ENCODE data around the gene KIF14.
A peak's percentile ranks its signal among the peaks of the same experiment; 100 is the strongest.

The KIF14 gene, protein sequence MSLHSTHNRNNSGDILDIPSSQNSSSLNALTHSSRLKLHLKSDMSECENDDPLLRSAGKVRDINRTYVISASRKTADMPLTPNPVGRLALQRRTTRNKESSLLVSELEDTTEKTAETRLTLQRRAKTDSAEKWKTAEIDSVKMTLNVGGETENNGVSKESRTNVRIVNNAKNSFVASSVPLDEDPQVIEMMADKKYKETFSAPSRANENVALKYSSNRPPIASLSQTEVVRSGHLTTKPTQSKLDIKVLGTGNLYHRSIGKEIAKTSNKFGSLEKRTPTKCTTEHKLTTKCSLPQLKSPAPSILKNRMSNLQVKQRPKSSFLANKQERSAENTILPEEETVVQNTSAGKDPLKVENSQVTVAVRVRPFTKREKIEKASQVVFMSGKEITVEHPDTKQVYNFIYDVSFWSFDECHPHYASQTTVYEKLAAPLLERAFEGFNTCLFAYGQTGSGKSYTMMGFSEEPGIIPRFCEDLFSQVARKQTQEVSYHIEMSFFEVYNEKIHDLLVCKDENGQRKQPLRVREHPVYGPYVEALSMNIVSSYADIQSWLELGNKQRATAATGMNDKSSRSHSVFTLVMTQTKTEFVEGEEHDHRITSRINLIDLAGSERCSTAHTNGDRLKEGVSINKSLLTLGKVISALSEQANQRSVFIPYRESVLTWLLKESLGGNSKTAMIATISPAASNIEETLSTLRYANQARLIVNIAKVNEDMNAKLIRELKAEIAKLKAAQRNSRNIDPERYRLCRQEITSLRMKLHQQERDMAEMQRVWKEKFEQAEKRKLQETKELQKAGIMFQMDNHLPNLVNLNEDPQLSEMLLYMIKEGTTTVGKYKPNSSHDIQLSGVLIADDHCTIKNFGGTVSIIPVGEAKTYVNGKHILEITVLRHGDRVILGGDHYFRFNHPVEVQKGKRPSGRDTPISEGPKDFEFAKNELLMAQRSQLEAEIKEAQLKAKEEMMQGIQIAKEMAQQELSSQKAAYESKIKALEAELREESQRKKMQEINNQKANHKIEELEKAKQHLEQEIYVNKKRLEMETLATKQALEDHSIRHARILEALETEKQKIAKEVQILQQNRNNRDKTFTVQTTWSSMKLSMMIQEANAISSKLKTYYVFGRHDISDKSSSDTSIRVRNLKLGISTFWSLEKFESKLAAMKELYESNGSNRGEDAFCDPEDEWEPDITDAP (N-terminal part only)

DNA sequence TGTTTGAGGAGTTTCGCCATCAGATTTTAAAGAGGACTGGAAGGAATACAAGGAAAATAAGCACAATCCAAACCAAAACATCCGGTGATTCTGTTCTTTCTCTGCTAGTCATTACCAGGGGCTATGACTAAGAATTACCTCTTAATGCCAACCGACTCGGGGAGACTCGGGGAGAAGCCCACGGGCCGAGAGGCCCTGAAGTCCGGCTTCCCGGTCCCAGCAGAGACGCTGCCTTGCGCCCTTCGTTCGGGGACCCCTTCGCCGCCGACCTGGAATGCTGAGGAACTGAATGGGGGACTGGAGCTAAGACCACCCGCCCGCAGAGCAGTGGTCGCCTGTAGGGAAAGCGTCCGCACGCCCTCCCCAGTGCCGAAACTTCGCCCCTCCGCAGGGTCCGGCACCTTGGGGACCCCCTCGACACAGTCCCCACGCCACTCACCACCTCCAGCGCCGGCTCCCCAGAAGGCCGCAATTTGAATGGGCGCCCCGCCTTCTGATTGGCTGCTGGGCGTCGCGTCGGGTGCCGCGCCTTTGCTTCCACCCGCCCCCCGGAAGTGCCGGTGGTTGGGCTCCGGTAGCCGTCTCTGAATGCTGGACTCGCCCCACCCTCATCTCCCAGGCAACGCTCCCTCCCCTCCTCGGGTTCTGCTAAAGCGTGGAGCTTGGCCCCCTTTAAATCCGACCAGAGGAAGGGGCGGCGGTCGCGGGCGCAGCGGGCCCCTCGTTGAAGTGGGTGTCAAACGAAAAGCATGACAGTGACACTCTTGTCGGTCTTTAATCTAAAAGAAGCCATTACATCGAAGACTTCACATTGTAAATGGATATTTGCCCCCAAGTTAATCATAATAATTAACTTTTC is at the start of gene KIF14:
Gene KIF14, minus strand, starts transcription at position 479 of the 859 bp plus-strand sequence. CDS start 2,028 bp downstream, outside the sequence.
- H3K4me3 ChIP-seq (ENCODE audit: low read depth, low read length): peak within 1 kb of the TSS; percentile 78
- TF ChIP-seq, protein P1, sequence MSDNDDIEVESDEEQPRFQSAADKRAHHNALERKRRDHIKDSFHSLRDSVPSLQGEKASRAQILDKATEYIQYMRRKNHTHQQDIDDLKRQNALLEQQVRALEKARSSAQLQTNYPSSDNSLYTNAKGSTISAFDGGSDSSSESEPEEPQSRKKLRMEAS (IDR thresholded peaks at IDR 0.05; ENCODE audit: low read depth, low read length): peak; percentile 82
- TF ChIP-seq POLR2A (IDR thresholded peaks at IDR 0.05; ENCODE audit: extremely low read depth, insufficient read length) (peak; percentile 38), MYC (IDR thresholded peaks at IDR 0.05; ENCODE audit: low read depth, low read length) (peak; percentile 78)
- TF ChIP-seq, protein P2, sequence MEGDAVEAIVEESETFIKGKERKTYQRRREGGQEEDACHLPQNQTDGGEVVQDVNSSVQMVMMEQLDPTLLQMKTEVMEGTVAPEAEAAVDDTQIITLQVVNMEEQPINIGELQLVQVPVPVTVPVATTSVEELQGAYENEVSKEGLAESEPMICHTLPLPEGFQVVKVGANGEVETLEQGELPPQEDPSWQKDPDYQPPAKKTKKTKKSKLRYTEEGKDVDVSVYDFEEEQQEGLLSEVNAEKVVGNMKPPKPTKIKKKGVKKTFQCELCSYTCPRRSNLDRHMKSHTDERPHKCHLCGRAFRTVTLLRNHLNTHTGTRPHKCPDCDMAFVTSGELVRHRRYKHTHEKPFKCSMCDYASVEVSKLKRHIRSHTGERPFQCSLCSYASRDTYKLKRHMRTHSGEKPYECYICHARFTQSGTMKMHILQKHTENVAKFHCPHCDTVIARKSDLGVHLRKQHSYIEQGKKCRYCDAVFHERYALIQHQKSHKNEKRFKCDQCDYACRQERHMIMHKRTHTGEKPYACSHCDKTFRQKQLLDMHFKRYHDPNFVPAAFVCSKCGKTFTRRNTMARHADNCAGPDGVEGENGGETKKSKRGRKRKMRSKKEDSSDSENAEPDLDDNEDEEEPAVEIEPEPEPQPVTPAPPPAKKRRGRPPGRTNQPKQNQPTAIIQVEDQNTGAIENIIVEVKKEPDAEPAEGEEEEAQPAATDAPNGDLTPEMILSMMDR (IDR thresholded peaks at IDR 0.05; ENCODE audit: low read depth, low read length): no peak
- DNase-seq (ENCODE audit: low read depth): peak; percentile 97

DNA sequence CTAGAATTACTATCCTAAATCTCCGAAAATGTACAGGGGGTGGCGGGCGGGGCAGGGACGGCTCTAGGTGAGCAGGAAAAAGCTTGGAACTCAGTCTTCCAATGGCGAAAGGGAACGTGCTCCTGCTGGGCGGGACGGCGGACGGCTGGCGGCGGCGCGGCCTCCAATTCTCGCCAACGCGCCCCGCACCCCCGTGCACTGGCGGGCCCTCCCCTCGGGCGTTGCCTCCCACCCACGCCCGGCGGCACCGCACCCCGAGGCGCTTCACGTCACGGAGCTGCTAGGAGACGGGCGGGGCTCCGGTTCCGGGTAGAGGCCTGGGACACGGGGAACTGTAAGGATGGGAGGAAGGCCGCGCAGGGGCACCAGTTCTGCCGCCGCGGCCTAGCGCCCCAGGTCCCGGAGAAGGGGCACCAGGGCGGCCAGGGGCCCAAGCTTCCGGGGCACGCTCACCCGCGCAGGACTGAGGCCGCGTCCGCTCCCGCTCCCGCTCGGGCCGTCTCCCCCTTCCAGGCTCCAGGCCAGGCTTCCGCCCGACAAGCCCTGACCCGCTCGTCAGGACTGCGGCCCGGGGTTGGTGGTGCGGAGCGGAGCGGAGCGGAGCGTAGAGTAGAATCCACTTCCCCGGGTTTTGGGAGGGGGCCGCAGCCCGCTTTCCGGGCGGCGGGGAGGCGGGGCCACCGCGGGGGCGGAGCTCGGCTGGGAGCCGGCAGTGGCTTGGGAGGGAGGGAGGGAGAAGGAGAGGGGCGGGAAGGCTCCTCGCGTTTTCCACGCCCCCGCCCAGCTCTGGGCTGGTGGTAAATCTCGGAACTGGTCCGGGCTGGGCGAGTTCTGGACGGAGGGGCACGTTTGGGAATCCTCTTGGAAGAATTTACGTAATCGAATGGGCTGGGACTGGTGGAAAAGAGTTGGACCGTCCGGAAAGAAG is 49.0 kb upstream of the KIF14 start, which contains the start of gene DDX59:
Gene DDX59, minus strand, starts transcription at position 594 of the 928 bp plus-strand sequence. CDS start 3,167 bp downstream, outside the sequence.
- peak within 1 kb of the TSS; percentile 86 for H3K4me3 ChIP-seq (ENCODE audit: low read depth, low read length)
- TF ChIP-seq, protein P1 (IDR thresholded peaks at IDR 0.05; ENCODE audit: low read depth, low read length): no peak; the same call in 1 of the 2 replicates
- peak; percentile 63 for TF ChIP-seq POLR2A (IDR thresholded peaks at IDR 0.05; ENCODE audit: extremely low read depth, insufficient read length)
- peak; percentile 35 for TF ChIP-seq MYC (IDR thresholded peaks at IDR 0.05; ENCODE audit: low read depth, low read length)
- TF ChIP-seq, protein P2 (IDR thresholded peaks at IDR 0.05; ENCODE audit: low read depth, low read length): no peak
- DNase-seq (ENCODE audit: low read depth): peak; percentile 96

DNA sequence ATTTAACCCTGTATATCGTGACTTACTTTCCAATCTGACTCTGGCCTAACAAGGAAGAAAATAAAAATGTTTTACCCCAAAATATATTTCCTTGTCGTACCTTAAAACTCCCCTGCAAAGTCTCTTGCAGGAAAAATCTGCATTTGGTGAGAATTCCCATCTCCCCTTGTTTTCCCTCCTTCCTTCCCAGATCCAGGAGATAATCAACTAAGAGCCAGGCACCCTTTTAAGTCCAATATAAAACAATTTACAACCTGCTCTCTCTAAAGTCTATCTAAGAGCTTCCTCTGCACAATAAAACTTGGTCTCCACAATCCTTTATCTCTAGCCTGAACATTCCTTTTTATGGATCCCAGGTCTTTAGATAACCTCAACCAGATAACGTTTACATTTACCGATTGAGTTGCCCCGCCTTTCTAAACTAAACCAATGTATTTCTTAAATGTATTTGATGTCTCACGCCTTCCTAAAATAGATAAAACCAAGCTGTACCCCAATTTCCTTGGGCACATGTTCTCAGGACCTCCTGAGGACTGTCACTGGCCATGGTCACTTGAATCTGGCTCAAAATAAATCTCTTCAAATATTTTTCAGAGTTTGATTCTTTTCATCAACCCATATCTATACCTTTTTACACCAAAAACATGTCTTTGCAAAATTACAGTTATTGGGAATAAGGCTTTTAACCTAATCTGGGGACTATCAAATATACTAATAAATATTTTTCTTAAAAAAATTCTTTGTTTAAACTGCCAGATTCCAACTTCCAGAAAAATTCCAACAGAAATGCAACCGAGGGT is 48.2 kb upstream of the KIF14 start:
- peak overlapping the region; percentile 86 for H3K4me3 ChIP-seq (ENCODE audit: low read depth, low read length)
- TF ChIP-seq MYC (IDR thresholded peaks at IDR 0.05; ENCODE audit: low read depth, low read length) (no peak), POLR2A (IDR thresholded peaks at IDR 0.05; ENCODE audit: extremely low read depth, insufficient read length) (no peak)
- TF ChIP-seq, protein P2 (IDR thresholded peaks at IDR 0.05; ENCODE audit: low read depth, low read length): no peak
- TF ChIP-seq, protein P1 (IDR thresholded peaks at IDR 0.05; ENCODE audit: low read depth, low read length): no peak
- peak; percentile 11 for DNase-seq (ENCODE audit: low read depth)

DNA sequence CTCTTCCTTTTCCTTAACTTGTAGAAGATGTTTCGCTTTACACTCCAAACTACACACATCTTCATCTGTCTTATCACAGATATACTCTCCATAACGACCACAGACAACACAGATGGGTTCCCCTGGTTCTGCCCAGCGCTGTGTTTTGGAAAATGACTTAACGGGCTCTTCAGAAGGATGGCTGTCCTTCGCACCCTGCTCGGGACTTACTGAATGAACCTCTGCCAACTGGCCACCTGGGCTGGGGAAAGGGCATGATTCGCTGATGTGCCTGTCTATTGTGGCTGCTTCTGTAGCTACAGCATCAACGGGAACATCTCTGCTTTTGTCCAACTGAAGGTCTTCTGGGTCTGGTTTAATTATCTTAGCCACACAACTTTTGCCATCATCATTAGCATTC is 45.8 kb upstream of the KIF14 start:
- H3K4me3 ChIP-seq (ENCODE audit: low read depth, low read length): no peak overlapping the region
- no peak for DNase-seq (ENCODE audit: low read depth)
- TF ChIP-seq, protein P1 (IDR thresholded peaks at IDR 0.05; ENCODE audit: low read depth, low read length): no peak
- no peak for TF ChIP-seq POLR2A (IDR thresholded peaks at IDR 0.05; ENCODE audit: extremely low read depth, insufficient read length)
- no peak for TF ChIP-seq MYC (IDR thresholded peaks at IDR 0.05; ENCODE audit: low read depth, low read length)
- TF ChIP-seq, protein P2 (IDR thresholded peaks at IDR 0.05; ENCODE audit: low read depth, low read length): no peak
